GM21528 (cell line): ENCODE results near the gene SIAE.

Experiments used
- ATAC-seq: cut with Tn5 transposase; IDR thresholded peaks from one replicate; pipeline ENCODE4 v1.9.1; 2021; ENCODE audit warnings: mild to moderate bottlenecking, moderate library complexity; ENCODE audit not compliant: unreplicated experiment, low FRiP score

The SIAE gene, protein sequence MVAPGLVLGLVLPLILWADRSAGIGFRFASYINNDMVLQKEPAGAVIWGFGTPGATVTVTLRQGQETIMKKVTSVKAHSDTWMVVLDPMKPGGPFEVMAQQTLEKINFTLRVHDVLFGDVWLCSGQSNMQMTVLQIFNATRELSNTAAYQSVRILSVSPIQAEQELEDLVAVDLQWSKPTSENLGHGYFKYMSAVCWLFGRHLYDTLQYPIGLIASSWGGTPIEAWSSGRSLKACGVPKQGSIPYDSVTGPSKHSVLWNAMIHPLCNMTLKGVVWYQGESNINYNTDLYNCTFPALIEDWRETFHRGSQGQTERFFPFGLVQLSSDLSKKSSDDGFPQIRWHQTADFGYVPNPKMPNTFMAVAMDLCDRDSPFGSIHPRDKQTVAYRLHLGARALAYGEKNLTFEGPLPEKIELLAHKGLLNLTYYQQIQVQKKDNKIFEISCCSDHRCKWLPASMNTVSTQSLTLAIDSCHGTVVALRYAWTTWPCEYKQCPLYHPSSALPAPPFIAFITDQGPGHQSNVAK

DNA sequence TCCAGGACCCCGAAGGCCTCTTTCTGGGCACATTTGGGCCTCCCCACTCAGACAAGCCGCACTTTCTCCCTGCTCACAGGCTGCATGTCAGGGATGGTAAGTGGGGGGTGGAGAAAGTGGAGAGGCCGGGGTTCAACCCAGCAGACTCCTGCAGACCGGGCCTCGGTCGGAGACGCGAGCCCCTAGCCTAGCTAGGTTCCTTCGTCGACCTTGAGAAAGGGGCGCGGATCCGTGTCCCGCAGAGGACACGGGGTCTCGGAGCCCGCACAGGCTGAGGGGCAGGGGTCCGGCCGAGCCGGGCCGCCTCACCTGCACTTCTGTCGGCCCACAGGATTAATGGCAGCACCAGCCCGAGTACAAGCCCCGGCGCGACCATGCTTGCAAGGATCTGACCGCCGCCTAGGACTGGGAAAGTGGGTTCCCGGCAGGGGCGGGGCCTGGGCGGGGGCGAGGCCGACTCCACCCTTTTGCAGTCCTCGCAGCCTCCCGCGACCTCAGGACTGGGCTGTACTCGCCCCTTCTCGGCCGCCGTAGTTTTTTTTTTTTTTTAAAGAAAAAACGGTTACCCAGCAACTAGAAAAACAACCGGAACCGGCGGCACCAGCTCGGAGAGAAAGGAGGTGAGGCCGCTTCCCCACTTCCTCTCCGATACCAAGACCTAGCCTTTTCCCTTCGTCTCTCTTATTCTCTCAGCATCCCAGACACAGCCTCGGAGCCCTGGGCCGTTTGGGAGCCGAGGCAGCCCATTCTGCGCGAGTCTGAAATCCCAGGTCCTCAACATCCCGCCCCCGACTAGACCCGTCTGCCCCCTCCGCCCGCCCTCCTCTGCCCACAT is at the start of gene SIAE, which contains the start of gene SPA17:
Gene SIAE (minus strand): TSS at position 407 of the 835 bp plus-strand sequence. CDS start 31 bp downstream, at position 376.
Gene SPA17 (plus strand): TSS at position 572 of the 835 bp plus-strand sequence. CDS start 1,361 bp downstream, outside the sequence.
- ATAC-seq = peak; percentile 92

DNA sequence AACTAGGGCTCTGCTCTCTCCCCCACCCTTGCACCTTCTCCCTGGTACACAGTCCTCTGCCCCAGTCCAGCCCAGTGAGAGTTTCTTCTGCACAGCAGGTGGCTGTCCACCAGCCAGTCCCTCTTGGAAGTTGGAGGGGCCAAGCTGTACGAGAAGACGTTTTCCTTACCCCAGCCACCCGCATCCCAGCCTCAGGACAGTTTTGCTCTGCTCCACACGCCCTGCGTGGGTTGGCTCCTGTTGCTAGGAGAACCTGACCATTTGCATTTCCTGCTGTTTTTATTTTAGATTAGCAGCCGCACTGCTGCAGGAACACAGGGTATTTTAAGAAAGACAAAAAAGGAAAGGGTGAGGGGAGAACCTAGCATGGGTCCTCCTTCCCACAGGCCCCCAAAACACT is 48.6 kb upstream of the SIAE start:
- no peak for ATAC-seq

DNA sequence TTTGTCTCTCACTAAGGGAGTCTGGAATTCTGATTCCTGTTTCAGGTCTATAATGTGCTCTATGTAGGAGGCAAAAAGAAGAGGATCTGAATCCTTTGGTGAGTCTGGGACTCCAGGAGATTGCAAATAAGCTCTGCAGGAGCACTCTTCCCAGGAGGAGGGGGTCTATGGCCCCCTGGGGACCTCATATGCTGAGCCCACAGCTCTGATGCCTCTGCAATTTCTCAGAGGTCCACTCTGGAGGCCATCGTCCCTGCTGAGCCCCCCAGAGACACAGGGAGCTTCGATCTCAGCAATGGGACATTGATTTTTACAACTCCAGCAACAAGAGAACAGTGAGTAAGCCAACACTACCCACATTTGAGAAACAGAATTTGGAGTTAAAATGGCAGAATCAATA is 46.0 kb upstream of the SIAE start:
- ATAC-seq = no peak

DNA sequence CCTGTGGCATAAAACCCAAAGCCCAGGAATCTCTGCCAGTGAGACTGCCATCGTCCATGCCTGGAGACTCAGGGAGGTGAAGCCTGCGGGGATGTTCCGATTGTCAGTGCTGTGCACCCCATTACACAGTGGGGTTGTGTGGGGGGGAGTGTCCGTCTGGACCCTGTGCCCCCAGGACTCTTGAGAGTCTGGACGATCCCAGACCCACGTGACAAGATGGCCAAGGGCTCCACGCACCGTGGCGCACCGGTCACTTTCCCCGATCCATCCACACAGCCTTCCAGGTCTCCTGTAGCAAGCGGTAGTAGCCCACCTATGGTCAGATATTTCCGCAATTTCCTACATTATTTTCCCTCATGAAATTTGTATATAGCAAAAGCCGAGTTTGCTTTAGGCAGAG is 45.3 kb upstream of the SIAE start:
- ATAC-seq = no peak

DNA sequence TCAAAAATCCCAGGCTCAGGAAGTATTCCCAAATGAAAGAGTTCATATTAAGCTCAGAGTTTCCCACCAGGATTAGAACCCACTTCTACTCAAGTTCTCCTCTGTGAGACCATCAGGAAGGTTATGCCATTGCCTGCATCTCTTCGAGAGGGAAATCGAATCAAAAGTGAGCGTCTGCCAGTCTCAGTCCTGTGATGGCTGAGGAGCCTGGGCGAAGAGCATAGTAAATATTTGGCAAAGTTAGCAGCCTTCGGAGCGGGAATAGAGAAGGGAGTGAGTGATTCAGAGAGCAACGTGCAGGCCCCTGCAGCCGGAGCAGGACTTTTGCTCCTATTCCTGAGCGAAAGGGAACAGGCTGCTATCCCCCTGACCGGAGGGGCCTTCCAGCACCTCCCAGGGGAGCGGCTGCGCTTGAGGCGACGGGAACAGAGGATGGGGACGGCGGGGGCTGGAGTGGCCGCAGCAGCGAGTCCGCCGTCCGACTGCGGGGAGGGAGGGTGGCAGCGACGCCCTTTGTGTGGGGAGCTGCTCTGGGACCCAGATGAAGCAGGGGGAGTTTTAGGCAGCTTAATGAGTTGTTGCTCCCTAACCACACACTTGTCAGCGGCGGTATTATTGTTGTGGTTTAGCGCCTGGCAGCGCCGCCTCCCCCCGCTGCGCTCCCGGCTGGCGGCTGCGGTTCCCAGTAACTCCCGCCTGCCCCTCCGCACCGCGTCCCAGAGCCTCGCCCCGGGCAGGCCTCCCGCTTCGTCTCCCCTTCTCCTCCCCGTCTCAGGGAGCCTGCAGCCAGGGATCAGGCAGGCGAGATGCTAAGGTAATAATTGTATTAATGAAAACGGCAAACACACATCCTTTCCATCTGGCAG is 44.5 kb upstream of the SIAE start:
- no peak for ATAC-seq

DNA sequence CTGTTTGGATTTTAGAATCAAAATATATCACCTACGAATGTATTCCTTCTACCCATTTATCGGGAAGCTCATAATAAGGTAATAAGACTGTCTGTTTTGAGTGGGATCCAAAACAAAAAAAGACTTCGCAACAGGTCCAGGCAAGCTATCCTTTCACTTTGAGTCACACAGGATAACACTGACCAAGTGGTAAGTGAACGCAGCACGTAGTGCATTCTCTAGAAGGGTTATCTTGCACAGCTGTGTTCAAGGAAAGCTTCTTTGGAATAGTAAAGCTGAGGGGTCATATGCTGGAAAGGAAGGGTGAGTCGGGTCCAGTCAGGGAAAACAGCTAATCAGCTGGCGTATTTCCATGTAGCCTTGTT is 43.9 kb upstream of the SIAE start:
- no peak for ATAC-seq

DNA sequence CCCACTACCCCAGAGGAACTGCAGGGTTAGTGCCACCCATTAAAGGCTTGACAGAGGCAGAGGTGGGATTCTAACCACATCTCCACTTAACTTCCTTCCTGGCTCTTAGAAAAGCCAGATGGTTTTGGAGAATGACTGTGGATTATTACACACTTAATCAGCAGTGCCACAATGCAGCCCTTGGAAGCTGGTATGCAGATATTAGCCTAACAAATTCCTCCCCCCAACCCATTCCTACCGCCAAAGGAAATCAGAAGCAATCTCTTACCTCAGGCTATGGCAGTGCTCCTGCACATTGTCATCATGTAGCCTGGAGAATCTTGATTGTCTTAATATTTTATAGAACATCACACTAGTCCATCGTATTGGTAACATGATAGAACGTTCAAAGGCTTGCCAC is 43.1 kb upstream of the SIAE start:
- no peak for ATAC-seq

DNA sequence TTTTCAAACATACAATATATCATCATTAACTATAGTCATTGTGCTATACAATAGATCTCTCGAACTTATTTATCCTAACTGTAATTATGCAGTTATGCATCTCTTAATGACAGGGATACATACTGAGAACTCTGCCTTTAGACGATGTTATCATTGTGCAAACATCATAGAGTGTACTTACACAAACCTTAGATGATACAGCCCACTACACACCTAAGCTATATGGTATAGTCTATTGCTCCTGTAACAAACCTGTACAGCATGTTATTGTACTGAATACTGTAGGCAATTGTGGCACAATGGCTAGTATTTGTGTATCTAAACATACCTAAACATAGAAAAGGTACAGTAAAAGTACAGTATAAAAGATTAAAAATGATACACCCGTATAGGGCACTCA is 38.9 kb upstream of the SIAE start:
- no peak for ATAC-seq

DNA sequence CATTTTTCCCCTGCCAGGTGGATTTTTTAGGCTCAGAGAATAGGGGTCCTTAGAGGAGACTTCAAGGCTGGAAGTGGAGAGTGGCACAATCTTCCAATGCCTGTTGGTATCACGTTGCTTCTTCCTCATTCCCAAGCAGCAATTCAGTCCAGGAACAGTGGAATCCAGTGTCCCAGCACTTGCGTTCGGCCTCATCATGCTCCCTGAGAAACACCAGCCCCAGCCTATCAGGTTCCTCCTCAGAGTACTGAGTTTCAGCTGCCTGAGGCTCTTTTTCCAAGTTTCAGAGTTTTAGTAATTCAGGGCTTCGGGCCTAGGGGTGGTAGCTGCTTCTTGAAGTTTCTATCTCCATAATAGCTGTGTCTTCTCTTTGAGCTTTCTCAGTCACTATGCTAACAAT is 34.3 kb upstream of the SIAE start:
- ATAC-seq = no peak

DNA sequence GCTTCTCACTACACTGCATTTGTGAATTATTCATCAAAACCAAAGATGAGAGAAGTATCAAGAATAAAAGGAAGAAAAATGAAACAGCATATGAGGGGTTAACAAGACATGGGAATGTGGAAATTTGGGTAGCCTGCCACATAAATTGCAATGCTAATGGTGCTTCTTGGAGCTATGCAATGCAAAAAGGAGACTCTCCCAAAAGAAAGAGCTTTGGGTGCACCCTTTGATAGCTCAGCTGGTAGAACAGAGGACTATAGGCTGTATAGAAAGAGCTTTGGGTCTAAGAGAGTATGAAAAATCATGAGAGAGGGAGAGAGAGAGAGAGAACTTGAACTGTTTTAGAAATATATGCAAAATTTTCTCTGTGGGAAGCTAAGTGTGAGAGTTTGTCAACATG is 26.5 kb upstream of the SIAE start:
- no peak for ATAC-seq

DNA sequence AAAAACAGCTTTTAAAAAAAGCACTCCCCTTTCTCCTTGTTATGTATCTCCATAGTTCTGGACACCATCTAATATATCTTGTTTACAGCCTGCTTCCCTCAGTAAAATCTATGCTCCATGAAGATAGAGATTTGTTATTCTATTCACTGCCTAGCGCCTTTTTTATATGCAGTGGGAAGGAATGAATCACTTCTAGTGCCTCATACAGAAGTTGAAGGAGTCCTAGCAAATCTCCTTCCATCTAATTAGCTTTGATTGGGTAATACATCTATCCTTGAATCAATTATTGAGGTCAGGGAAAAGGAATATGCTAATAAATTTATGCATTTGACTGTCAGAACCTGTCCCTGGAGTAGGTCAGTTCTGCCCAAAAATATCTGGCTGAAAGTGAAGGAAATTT is 26.0 kb upstream of the SIAE start:
- ATAC-seq = no peak

DNA sequence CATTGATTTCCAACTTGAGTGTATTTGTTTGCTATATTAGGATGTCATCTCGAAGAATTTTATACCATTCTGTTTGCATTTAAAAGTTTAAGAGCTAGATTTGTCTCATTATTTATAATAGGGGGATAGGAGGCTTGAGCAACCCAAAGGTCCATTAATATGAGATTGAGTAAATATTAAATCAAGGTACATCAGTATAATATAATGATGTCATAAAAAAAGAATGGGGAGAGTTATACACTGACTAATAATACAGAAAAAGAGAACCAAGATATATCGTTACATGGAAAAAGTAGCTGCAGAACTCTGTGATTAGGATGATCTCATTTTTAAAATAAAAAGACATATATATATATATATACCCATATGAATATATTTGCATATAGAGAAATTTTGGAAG is 19.6 kb upstream of the SIAE start:
- no peak for ATAC-seq

DNA sequence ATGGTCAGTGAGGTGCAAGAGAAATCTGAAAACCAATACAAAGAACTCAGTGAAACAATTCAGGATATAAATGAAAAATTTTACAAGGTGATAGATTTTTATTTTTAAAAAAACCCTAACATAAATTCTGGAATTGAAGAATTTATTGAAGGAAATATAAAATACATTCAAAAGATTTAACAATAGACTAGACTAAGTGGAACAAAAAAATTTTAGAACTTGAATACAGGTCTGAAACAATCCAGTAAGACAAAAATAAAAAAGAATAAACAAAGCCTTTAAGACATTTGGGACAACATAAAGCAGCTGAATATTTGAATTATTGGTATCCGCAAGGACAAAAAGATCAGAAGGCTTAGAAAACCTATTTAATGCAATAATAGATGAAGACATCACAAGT is 8.9 kb upstream of the SIAE start:
- no peak for ATAC-seq

DNA sequence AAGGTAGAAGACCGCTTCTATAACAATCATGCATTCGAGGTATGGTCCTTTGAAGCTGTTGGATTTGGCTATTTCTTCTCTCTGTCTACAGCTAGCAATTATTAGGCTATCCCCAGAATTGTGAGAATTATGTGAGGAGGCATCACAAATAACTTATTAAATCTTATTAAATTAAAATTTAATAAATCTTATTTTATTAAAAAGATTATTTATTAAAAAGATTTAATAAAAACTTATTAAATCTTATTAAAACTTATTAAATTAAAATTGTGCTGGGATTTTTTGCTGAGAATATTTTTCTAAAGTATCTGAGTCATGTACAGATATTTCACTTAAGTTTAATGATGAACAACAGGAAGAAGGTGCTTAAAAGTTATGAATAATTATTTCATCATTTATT is 7.9 kb upstream of the SIAE start:
- ATAC-seq = no peak

DNA sequence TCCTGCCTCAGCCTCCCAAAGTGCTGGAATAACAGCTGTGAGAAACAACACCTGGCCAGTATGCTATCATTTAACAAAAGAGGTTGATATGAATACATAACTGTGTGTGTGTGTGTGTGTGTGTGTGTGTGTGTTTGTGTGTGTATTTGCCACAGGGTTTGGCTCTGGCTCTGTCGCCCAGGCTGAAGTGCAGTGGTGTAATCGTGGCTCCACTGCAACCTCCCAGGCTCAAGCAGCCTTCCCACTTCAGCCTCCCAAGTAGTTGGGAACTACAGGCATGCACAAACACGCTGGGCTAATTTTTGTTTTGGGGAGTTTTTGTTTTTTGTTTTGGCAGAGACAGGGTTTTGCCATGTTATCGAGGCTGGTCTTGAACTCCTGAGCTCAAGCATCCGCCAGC is 4.9 kb upstream of the SIAE start:
- ATAC-seq = no peak

DNA sequence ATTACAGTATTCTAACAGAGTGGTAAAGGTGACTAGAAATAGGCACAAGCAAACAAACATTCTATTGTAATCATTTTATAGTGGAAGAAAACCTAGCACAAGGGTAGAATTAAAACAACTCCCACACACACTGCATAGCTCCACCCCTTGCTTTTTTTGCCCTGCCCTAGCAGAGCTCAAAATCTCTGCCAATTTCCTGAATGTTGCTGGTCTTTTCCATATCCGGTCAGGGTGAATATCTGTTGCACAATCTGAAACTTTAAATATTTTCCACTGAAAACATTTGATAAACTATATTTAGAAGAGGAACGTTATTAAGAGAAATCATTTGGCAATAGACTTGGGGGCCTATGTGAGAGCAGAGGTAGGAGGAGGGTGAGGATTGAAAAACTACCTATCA is 2.8 kb upstream of the SIAE start:
- no peak for ATAC-seq

DNA sequence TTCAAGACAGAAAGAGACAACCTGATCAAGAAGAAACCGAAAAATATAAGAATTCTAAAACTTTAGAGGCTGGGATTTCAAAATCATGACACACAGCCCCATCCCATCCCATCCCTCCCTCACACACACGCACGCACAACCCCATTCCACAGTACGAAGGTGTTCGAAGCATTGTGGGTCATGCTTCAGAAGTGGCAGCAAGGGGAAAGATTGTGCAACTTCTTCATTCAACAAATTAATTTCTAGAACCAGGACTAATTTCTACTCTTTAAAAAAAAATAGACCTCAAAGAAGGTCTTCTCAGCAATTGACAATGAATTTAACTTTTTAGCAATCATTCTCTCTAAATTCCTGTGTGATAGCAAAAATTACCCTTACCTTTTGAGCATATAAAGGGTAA is 1.0 kb upstream of the SIAE start:
- no peak for ATAC-seq

DNA sequence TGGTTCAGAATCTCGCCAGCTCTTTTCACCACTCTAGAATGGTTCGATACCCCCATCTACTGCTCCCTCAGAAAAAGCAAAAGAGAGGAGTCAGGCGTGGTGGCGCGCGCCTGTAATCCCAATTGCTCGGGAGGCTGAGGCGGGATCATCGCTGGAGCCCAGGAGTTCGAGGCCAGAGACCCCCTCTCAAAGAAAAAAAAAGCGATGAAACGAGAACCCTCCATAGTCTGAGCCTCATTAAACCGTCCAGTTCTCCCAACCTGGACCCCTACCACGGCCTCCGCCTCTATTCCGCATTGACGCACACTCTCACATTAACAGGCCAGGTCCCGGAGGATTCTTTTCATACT is 604 bp upstream of the SIAE start:
- no peak for ATAC-seq

DNA sequence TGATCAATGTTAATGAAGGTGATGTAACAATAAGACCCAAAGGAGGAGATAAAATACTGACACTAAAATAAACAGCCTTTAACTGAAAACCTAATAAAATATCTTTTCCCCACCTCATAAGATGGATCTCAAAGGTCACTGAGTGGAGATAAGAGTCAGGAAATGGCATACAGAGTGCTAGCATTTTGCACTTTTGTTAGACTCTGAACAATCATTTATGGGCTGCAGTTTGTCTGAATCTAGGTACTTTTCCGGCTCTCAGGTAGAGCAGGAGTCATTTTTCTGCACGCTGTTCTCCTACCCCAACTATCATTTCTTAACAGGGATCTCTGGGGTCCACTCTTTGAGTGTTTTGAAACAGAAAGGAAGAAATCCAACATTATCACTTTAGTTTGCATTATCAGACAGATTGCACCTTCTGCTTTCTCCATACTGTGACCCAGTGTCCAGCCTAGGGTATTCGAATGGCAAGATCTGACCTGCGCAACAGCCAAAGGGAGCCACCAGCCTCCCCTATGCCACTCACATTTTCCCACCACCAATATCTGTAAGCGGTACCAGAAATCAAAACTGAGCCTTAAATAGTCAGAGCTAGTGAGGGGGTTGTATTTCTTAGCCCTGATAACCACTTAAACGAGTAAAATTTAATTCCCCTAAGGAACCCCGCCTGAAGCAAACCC is 863 bp downstream of the SIAE start:
- peak; percentile 5 for ATAC-seq

DNA sequence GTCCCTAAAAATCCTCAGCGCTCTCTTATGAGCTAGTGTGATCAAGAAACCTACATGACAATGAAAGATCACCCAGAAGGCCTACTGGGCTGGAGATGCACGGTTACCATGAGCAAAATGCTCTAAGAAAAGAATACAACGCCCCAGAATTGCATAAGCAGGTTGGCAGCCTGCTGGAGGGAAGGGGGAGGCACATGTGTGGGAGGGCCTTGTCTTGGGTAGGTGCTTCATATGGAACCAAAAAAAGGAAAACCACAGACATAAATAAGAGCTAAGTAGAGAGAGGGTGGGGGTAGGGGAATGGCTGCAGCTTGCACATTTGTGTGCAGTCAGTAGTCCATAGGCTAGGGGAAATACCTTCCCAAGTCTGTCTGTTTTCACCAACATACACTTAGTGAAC is 2.8 kb downstream of the SIAE start:
- no peak for ATAC-seq
